ENCODE data around the gene GUCY2D. TPM values are rescaled to one million over a fixed set of nuclear protein-coding genes. Genes with fewer than 3 reads are reported as not detected.
A peak's percentile ranks its signal among the peaks of the same experiment; 100 is the strongest.
"Not testable (repeated sequence)": the region's sequence is repeated elsewhere in the genome, so short reads cannot be mapped to it uniquely, and the experiment has no call there.

Gene GUCY2D
- total RNA-seq (2022) = 0.74 and 1.7 TPM in 2 replicates
- percentile 27 among the genes with signal in this experiment for Bru-seq, nascent RNA
- BruChase-seq, experiment 1, labeled RNA remaining after a 2-hour chase = percentile 33 among the genes with signal in this experiment
- BruChase-seq, experiment 2, labeled RNA remaining after a 6-hour chase = percentile 36 among the genes with signal in this experiment
- long read RNA-seq = 0 reads

GRCh38 chr17:8001976-8002720 lies at the start of gene GUCY2D:
Gene GUCY2D, plus strand, starts transcription at chr17:8002615. Its CDS starts 433 bp downstream, at chr17:8003048.
- Mint-ChIP-seq H3K36me3 (ENCODE audit: insufficient read depth, unreplicated experiment) (no peaks in the 10 kb centered on the region), H3K4me1 (ENCODE audit: low read depth, unreplicated experiment) (no peaks in the 10 kb centered on the region), H3K4me3 (ENCODE audit: unreplicated experiment) (no peak within 1 kb of the TSS), H3K27me3 (ENCODE audit: insufficient read depth, unreplicated experiment) (peaks cover 3% of the 10 kb centered on the region), H3K27ac (ENCODE audit: unreplicated experiment) (no peak within 1 kb of the TSS), H3K9me3 (ENCODE audit: unreplicated experiment) (no peaks in the 10 kb centered on the region)
- H3K4me3 ChIP-seq (ENCODE audit: low read depth, low read length) = no peak within 1 kb of the TSS
- BruUV-seq (replicated peaks) = no TSS peak
- ChIA-PET POLR2A (interaction anchor here (1.0 kb wide), 1 partner anchor 86 kb away, joined by 3 read pairs; the partner anchor contains the start of gene RNF227), CTCF (interaction anchor here (0.5 to 0.9 kb wide), 2 partner anchors 9 to 12 kb away, joined by 3 to 4 read pairs; no protein-coding TSS in a partner anchor)
- no peaks in the 10 kb centered on the region for H3K36me3 ChIP-seq (ENCODE audit: control insufficient read depth, insufficient read depth, low read length)
- no peaks in the 10 kb centered on the region for H3K4me1 ChIP-seq
- DNase-seq = no peak
- H3K27me3 ChIP-seq (replicated peaks; ENCODE audit: control insufficient read depth, insufficient read depth, low read length) = no peaks in the 10 kb centered on the region
- intact Hi-C loops (cut with micrococcal nuclease; ENCODE audit: unreplicated experiment) = no loop called here
- no peak for TF ChIP-seq CTCF (IDR thresholded peaks at IDR 0.05; ENCODE audit: insufficient read depth in 1 of 2, low read depth in 1 of 2, low read length in 1 of 2, severe bottlenecking in 1 of 2, unreplicated experiment in 1 of 2)
- no peaks in the 10 kb centered on the region for H3K9me3 ChIP-seq

- H3K4me3 ChIP-seq (ENCODE audit: low read depth, low read length); CTCF ChIA-PET; H3K9me3 ChIP-seq; H3K4me3 Mint-ChIP-seq (ENCODE audit: unreplicated experiment); H3K4me1 Mint-ChIP-seq (ENCODE audit: low read depth, unreplicated experiment); H3K36me3 ChIP-seq (ENCODE audit: control insufficient read depth, insufficient read depth, low read length); H3K27ac Mint-ChIP-seq (ENCODE audit: unreplicated experiment); H3K27me3 ChIP-seq (replicated peaks; ENCODE audit: control insufficient read depth, insufficient read depth, low read length); DNase-seq; H3K4me1 ChIP-seq; H3K9me3 Mint-ChIP-seq (ENCODE audit: unreplicated experiment); POLR2A ChIA-PET; H3K36me3 Mint-ChIP-seq (ENCODE audit: insufficient read depth, unreplicated experiment); intact Hi-C loops (cut with micrococcal nuclease; ENCODE audit: unreplicated experiment); H3K27me3 Mint-ChIP-seq (ENCODE audit: insufficient read depth, unreplicated experiment); BruUV-seq (replicated peaks): not testable (repeated sequence)
Measured at GRCh38 chr17:7953266-7953665, 49.1 kb upstream of the GUCY2D start.

DNA sequence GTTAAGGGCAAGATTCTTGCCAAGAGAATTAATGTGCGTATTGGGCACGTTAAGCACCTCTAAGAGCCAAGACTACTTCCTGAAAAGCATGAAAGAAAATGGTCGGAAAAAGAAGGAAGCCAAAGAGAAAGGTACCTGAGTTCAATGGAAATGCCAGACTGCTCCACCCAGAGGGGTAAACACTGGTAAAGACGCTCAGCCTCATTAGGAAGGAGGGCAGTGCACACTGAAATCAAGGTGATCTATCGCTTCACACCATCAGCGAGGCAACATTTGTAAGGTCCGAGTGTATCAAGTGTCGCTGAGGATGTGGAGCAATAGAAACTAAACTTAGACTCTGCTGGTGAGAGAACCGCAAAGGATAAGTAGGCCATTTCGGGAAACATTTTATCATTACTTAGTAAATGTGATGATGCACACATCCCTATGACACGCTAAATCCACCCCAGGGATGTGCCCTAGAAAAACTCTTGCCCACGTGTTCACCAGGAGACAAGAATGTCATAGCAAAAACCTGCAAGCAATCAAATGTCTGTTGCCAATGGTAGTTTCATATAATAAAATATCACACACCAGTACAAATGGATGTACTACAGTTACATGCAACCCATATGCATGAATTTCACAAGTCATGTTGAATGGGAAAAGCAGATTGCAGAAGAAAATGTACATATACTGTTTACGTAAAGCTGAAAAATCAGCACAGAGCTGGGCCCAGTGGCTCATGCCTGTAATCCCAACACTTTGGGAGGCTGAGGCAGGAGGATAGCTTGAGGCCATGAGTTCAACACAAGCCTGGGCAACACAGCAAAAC lies 46.8 kb upstream of the GUCY2D start:
- Mint-ChIP-seq H3K27me3 (ENCODE audit: insufficient read depth, unreplicated experiment) (no peaks in the 10 kb centered on the region), H3K4me1 (ENCODE audit: low read depth, unreplicated experiment) (no peaks in the 10 kb centered on the region), H3K36me3 (ENCODE audit: insufficient read depth, unreplicated experiment) (no peaks in the 10 kb centered on the region), H3K4me3 (ENCODE audit: unreplicated experiment) (no peak overlapping the region), H3K9me3 (ENCODE audit: unreplicated experiment) (no peaks in the 10 kb centered on the region), H3K27ac (ENCODE audit: unreplicated experiment) (no peak overlapping the region)
- DNase-seq = no peak
- no peaks in the 10 kb centered on the region for H3K4me1 ChIP-seq
- no peaks in the 10 kb centered on the region for H3K36me3 ChIP-seq (ENCODE audit: control insufficient read depth, insufficient read depth, low read length)
- ChIA-PET POLR2A (no interaction called here), CTCF (no interaction called here)
- H3K27me3 ChIP-seq (replicated peaks; ENCODE audit: control insufficient read depth, insufficient read depth, low read length) = no peaks in the 10 kb centered on the region
- no peaks in the 10 kb centered on the region for H3K9me3 ChIP-seq
- no peak overlapping the region for H3K4me3 ChIP-seq (ENCODE audit: low read depth, low read length)
- no peak for TF ChIP-seq CTCF (IDR thresholded peaks at IDR 0.05; ENCODE audit: insufficient read depth in 1 of 2, low read depth in 1 of 2, low read length in 1 of 2, severe bottlenecking in 1 of 2, unreplicated experiment in 1 of 2)
- intact Hi-C loops (cut with micrococcal nuclease; ENCODE audit: unreplicated experiment) = no loop called here
- no TSS peak for BruUV-seq (replicated peaks)

Data from Caco-2 (cell line).